Myocyte (in vitro differentiated cells): Measurements from ENCODE around the gene TNP1. TPM values are rescaled to one million over a fixed set of nuclear protein-coding genes. Genes with fewer than 3 reads are reported as not detected.

ENCODE experiments used
- DNase-seq: peaks from one replicate; pipeline ENCODE4 v3.0.0-alpha.2; 2012; ENCODE audit warnings: low read depth
- total RNA-seq: library from RNA; depleted of rRNA; stranded (reverse); fragments of >200 nt; gene quantifications from 2 replicates; pipeline ENCODE4 v1.2.3, GENCODE V29; 2014

Gene TNP1
- total RNA-seq, 1 donor from 2014 or later = not detected

DNA sequence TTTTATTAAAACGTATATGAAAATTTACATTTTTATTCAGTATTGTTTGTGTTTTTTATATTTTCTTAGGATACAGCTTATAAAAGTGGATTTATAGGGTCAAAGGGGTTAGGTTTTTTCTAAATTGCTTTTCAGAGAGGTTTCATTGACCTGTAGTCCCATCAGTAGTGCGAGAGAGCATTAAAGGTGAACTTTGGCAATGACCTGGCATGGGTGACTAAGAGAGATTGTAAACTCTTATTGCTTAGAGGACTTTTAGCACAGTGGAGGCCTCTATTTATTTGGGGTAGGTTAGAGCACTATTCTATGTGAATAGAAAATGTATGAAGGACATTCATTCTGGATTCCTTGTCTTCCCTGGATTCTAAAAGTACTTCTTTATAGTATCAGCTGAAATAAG is 16.0 kb upstream of the TNP1 start:
- DNase-seq = no peak

DNA sequence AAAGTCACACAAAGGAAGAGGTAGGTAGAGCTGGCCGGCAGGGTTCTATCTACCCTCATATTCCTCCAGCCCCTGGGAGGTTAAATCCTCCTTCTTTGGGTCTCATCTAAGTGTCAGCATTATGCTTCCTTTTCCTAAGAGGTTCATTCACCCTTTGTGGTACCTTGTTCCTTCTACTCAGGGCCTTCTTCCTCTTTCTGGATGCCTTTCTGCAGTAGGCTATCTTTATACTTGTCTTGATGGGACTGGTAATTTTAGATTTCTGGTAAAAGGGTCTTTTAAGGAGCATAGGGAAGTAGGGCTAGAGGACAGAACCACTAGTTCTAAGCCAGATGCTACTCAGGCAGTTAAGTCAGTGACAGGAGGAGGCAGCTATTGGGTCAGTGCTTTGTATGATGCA is 13.7 kb upstream of the TNP1 start:
- no peak for DNase-seq

DNA sequence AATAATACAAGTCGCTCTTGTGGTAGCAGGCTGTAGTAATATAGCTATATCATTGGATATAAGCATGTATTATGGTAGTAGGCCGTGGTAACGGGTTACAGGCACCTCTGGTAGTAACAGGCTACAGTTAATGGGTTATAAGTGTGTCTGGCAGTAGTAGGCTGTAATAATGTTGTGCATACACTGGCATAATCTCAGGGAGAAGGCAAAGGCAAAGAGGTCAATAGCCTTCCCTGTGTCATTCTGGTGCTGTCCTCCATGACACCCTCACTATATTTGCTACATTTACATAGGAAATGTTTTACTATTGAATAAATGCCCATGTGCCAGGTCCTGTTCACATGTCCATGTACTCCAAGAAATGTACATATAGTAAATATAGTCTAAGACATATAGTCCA is 12.8 kb upstream of the TNP1 start:
- DNase-seq = no peak

DNA sequence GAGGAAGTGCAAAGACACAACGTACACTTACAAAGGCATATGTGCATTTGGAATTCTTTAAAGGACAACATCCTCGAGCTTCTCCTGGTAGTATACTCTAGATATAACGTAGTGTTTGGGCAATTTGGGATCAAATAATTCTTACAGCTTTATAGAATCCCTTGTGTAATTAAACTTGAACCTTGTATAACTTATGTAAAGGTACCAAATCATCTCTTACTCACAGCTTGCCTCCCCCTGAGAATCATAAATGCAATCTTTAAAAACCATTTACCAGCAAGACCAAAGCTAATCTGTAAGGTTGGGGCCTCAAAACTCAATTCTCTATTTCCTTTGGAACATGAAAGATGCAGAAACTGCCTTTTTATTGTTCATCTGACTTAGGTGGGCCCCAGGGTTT is 12.2 kb upstream of the TNP1 start:
- no peak for DNase-seq

DNA sequence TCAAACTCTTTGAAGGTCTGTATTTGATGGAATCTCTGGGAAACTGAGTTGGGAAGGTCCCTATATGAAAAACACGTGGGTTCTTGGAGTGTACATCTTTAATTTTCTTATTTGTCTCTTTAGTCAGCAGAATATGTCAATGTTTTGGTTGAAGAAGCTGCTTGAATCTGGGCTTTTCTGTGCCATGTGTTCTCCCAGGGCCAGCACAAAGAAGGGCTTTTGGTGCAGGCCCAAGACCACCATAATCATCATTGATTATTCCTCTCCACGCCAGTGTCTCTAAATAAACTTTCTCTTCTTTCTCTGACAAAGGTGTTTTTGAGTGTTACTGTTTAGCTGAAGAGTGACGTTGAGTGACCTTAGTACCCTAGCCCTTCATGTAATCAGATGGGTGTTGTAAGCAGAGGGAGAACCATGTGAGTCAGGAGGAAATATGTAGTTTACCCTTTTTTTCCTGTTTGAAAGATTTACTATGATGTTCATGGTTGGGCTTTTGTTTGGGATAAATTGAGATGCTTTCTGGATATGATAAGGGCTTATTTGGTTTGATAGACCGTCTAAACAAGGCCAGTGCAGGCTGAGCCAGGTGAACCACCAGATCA is 11.6 kb upstream of the TNP1 start:
- DNase-seq = no peak

DNA sequence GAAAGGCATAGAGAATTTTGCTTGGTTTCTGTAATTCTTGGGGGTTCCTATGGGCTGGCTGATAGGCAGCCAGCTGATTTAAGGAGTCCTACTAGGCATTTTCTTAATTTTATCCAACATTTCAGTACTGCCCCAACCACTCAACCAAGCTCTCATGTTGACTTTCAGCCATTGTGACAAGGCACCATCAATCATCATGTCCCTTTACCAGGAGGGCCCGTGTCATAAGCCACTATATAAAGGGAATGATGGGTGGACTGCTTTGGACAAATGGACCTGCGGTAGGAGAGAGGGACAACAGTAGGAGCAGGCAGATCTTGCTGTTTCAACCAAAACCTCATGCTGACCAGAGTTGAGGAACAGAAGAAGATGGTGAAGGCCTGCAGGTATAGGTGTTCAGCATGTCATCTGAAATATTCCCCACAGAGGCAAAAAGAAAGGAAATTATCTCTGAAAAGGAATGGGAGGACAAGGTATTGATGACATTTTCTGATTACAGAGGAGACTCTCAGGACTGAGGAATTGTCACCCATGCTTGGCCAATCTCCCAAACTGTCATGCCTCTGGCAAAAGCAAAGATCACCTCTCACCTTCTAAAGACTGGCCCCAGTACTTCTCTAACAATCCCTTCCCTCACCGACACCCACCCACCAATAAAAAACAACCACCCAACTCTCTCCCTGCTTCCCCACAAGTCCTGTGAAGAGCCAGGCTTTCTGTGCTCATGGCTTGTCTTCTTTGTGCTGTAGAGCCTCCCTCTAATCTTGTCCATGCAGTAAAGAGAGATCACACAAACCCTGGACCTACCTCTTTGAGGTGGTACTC is 10.9 kb upstream of the TNP1 start:
- no peak for DNase-seq

DNA sequence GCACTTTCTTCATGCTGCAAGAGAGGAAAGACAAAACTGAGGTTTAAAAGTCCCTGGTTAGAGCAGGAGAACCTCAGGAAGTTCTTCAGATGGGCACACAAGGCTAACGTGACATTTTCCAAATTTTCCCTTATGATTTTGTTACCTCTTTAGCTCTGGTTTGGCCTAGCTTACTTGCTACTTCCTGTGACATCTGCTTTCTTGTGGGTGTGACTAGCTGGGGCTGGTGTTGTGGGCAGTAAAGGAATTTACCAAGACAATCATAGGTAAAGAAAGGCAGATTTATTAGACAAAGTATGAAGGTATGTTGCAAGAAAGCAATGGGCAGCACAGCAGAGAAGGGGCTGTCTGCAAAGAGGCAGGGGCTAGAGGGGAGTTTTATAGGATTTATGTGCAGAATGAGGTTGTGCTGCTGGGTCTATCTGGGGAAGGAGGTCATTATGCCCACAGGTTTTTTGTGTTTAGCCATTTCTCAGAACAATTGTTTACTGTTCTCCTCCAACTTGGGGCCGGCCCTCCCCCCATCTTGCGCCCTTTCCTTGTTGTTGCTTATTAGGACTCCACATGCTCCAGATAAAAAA is 6.7 kb upstream of the TNP1 start:
- DNase-seq = peak; percentile 10

DNA sequence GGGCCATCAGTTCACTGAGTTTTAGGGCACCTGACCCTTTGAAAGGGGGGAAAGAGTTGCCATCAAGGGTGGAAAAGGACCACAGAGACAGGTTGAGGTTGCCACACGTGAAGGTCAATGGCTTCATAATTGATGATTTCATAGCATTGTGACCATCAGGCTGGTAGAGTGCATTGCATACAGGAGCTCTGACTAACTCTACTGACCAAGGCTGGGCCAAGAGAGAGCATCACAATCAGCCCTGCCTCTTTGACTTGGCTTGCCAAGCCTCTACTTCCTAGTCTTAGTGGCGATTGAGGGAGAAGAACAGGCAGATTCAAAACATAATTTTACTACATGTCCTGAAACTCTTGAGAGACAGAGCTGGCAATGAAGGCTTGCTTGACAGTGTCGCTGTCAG is 5.8 kb upstream of the TNP1 start:
- DNase-seq = no peak

DNA sequence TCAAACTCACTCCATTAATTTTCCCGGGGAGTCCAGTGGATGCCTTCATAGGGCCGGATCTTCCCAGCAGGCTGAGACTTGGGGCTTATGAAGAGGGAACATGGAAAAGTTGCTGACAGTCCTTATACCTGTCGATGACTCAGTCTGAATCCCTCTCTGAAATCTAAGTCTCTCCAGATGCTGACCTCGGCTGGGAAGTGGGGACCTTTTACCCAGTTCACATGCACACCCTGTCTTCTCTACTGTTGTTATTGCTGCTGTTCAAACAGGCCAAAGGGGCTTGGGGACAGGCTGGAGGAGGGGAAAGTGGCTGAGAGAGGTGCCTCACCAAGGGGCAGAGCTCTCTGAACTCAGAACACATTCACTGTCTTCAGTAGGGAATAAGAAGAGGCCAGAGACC is 4.1 kb upstream of the TNP1 start:
- no peak for DNase-seq

DNA sequence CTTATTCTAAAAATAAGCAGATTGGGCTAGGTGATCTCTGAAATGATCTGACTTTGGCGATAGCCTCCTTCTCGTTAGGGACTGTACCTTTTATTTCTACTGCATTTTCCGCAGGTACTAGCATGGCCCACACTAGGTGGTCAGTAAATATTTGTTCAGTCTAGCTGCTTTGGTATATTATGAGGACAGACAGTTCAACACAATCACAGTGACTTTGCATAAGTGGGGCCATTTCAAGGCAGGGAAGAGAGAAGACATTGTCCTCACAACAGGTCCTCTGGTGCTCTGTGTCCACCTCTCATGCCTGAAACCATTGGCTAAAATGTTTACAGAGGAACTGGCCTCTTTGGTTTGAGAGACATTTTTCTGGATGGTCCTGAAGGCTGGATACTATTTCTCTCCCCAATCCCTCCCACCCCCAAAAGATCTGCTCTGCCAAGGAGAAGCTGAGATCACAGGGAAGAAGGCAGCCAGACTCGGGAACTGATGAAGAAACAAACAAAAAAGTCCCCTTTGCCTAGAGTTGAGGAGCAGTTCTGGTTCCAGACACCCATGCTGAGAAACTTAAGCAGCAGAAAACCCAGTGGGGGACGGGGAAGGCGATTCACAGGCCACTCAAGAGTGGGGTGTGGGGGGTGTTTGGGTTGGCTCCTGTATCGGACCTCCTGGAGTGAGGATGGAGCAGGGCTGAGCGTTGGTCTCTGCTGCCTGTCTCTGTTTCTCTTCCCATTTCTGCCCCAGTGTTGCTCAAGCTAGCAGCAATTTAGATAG is 2.9 kb upstream of the TNP1 start:
- no peak for DNase-seq

DNA sequence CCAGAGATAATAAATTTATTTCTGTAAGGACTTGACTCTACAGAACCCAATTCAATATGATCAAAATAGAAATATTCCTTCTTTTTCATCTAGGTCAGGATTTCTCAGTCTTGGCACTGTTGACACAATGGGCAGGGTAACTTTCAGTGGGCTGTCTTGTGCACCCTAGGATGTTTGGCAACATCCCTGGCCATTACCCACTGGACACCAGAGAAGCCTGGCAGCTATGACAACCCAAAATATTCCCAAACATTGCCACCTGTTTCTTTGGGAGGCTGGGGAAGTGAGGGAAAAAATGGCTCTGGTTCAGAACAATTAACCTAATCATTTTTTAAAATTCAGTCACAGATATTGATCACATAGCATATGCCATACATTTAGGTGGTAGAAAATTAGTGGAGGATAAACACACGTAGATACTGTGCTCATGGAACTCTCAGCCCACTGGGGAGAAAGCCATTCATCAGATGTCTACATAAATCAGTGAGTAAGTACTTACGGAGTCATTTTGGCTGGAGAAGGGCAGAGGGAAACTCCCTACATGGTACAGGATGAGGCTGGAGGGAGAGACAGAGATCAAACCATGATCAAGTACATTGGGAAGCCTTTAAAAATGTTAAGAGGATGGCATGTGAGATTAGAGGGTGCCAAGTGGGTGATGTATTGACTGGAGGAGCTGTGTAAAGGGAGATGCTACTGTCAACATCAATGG is 718 bp upstream of the TNP1 start:
- peak; percentile 44 for DNase-seq

DNA sequence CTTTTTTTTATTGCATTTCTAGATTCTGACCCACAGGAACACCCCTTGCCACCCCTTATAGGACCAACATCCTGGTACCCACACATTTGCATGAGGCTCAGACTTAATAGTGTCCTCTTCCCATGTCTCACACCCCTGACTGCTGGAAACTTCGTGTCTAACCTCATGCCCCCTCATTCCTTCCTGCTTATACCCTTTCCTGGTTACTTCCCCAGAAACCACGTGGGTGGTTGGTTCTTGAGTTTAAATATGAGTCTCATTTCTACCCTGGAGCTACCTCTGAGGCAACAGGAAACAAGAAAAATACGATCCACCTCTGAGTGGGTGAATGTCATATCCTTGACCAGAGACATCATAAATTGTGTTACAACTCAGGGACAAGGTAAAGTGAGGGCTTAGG is 1.6 kb downstream of the TNP1 start:
- no peak for DNase-seq

DNA sequence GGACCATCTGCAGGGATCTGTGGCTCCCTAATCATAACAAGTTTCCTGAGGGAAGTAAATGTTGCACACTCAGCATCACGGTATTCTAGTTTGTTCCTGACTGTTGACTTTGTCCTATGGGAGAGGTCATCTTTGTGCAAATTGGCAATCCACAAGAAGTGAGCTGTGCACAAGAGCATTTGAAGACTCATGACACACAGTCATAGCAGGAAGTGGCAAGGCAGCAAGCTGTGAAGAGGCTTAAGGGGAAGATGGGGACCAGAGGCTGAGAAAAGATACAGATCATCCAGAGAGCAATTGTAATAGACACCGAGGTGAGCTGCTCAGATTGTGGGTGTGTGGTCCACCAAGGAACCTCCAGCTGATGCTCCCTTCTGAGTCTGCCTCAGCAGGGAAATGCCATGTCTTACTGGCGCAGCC is 2.7 kb downstream of the TNP1 start:
- DNase-seq = no peak

DNA sequence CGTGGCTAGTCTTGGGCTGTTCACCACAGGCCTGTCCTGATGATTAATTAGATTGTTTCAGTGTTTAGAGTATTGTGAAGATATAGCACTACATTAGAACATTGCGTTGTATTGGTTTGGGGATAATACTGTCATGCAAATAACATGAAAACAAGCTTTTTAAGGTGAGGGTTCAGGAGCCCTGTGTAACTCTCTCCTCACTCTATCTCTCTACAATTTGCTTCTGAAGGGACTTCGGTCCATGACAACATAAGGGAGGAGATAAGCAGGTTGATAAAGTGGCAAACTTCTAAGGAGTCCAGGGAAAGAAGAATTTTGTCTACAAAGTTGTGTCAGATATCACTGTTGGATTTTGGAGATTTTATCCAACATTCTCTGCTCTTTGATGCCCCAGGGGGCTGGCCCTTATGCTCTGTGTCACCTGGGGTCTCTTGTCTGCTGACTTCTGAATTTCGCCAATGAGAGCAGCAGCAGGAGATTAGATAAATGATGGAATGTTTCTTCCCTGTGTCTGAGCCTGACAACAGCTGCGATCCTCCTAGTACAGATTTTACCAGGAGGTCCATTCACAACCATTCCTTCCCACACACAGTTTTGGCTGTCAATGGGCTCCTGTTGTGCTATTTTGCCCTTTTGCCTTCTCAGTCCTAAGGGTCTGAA is 3.3 kb downstream of the TNP1 start:
- DNase-seq = peak; percentile 28

DNA sequence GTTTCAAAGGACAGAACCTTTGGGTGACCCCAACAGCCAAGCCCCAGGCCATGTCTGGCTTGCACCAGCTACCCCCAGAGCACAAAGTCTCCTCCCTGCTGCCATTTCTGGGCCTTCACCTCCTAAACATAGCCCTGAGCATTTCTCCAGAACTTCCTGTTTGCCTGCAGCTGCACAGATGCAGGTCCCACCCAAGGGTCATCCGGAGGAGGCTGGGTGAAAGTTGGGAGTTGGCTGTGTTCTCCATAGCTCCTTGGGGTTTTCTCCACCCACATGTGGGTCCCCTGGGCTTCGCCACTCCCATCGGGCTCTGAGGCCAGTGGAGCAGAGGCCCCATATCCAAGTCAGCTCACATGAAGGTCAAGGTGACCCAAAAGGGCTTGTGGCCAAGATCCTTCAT is 4.3 kb downstream of the TNP1 start:
- DNase-seq = no peak

DNA sequence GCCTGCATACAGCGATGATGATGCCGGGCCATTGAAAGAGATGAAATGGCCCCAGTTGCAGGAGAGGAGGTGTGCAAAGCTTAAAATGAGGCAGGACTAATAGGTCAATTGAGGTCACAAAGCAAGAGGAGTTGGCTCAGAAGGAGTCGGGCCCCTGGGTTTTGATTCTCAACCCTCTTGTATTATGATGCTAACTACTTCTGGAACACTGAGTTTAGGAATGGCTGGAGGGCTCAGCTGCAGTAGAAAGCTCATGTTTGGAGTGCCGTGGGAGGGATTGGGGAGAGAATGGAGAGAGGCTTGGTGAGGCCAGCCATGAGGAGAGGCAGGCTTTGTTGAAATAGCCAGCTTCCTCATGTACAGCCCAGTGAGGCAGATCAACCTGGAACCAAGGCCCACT is 4.8 kb downstream of the TNP1 start:
- DNase-seq = no peak

DNA sequence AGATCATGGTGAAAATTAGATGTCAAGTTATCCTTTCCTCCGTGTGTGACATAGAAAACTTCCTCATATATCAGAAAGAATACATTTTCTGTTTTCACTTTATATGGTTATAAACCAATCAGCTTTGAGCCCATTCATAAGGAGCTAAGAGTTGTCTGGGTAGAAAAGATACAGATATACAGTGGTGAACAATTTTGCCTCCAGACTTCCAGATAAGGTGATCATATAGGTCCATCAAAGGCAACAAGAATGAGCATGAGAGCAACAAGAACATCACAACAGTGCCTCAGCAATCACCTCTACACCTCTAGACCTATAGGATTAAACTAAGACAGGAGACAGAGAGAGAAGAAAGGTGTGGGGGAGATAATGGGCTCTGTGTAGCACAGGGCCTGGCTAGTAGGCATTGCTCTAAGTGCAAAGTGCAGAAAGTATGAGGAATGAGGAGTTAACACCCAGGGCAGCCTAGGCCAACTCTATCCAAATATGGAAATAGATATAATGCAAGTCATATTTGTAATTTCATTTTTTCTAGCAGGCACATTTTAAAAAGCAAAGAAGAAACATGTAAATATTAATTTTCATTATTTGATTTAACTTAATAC is 8.3 kb downstream of the TNP1 start:
- no peak for DNase-seq

DNA sequence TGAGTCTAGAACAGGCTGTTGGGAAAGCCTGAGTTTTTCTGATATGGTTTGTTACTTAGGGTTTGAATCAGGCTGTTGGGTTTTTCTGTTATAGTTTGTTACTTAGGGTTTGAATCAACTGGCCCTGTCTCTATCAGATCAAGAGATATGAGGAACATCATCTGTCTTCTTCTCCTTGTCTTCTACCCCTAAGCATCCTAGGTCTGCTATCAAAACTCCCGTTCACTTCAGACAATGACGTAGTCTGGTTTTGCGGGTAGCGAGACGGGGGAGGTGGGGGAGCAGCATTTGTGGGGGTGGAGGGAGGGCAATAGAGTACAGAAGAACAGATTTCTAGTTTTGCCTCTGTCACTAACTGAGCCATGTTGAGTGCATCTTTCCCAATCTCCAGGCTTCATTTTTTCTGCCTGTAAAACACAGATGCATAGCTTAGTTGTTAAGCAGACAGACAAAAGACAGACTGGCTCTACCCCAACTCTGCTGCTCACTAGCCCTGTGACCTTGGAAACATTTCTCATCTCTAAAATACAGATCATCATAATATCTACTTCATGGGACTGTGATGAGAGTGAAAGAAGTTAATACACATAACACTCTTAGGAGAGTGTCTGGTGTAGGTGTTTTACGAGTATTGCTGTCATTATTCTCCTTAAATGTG is 9.1 kb downstream of the TNP1 start:
- no peak for DNase-seq

DNA sequence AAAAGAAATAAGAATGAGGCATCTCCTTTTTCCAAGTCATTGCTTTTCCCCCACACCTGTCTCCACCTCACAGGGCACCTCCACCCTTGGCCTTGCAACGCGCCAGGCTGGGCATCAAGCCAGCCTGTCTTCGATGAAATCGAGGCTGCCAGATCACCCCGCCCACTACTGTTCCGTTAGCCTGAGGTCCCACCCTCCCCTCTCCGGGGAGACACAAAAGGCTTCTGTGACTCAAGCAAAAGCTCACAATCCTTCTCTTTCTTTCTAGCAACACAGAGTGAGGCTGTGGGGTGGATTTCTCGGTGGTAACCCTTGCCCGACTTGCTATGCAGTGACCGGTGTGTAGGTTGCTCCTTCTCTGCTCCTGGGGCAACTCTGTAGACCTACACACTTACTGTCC is 9.9 kb downstream of the TNP1 start:
- DNase-seq = no peak

DNA sequence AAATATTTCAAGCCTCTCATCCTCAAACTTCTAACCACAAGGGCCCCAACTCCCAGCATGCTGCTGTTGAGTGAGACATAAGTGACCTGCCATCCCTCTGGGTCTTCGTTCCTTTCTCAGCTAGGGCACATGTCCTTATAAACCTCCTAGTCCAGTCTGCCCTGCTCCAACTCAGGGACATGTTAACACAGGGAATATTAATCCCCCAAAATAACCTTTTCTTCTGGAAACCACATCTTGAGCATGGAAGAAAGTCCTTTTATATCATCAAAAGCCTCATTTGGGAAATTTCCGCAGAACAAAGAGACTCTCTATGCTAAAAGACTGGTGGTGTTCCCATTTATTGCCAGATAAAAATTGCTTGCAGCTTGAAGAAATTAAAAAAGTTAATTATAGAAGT is 14.4 kb downstream of the TNP1 start:
- DNase-seq = peak; percentile 4
